SK-N-SH treated with all-trans-retinoic acid at 6 μM for 48 hours (cell line): ENCODE data around the gene RCOR1.

ENCODE experiments used
- ATAC-seq: fragments of 200-7000 bp; cut with Tn5 transposase; 3 replicates; pipeline ENCODE4 v1.9.1; 2020; ENCODE audit warnings: mild to moderate bottlenecking, moderate library complexity
- ARNTL ChIP-seq: fragments of 450-650 bp; formaldehyde crosslinking; IDR thresholded peaks from 2 replicates; pipeline ENCODE4 v1.5.0; 2020; ENCODE audit warnings: low read depth, mild to moderate bottlenecking, moderate library complexity, borderline replicate concordance
- BACH2 ChIP-seq: fragments of 250-450 bp; sonication (Bioruptor Pico); IDR thresholded peaks from 2 replicates; pipeline ENCODE4 v1.9.0; 2021; ENCODE audit warnings: mild to moderate bottlenecking, borderline replicate concordance
- CREB5 ChIP-seq: fragments of 250-450 bp; sonication (Bioruptor Pico); IDR thresholded peaks from 2 replicates; pipeline ENCODE4 v1.5.1; 2020; ENCODE audit warnings: low read depth, mild to moderate bottlenecking, moderate library complexity
- CSDC2 ChIP-seq: fragments of 250-450 bp; sonication (Bioruptor Pico); IDR thresholded peaks from 2 replicates; pipeline ENCODE4 v1.5.0; 2020; ENCODE audit warnings: mild to moderate bottlenecking, moderate library complexity
- CSRNP3 ChIP-seq: fragments of 250-450 bp; sonication (Bioruptor Pico); IDR thresholded peaks from 2 replicates; pipeline ENCODE4 v1.5.1; 2021; ENCODE audit warnings: mild to moderate bottlenecking, moderate library complexity
- ESRRG ChIP-seq: fragments of 250-450 bp; sonication (Bioruptor Pico); IDR thresholded peaks from 2 replicates; pipeline ENCODE4 v1.6.1; 2021; ENCODE audit warnings: mild to moderate bottlenecking
- GLIS3 ChIP-seq: fragments of 250-450 bp; sonication (Bioruptor Pico); IDR thresholded peaks from 2 replicates; pipeline ENCODE4 v1.5.0; 2020; ENCODE audit warnings: mild to moderate bottlenecking, moderate library complexity
- ISL1 ChIP-seq: fragments of 250-450 bp; sonication (Bioruptor Pico); IDR thresholded peaks from 2 replicates; pipeline ENCODE4 v2.1.2; 2022; ENCODE audit warnings: mild to moderate bottlenecking, moderate library complexity
- OSR1 ChIP-seq: fragments of 250-450 bp; sonication (Bioruptor Pico); IDR thresholded peaks from 2 replicates; pipeline ENCODE4 v1.8.0; 2022; ENCODE audit warnings: moderate library complexity, mild to moderate bottlenecking, inconsistent platforms
- PATZ1 ChIP-seq: fragments of 250-450 bp; sonication (Bioruptor Pico); IDR thresholded peaks from 2 replicates; pipeline ENCODE4 v1.8.0; 2020; ENCODE audit warnings: mild to moderate bottlenecking, moderate library complexity, borderline replicate concordance
- POU6F1 ChIP-seq: fragments of 250-450 bp; sonication (Bioruptor Pico); IDR thresholded peaks from 2 replicates; pipeline ENCODE4 v1.8.0; 2021; ENCODE audit warnings: low read depth, mild to moderate bottlenecking, moderate library complexity, borderline replicate concordance
- PPARA ChIP-seq: fragments of 250-450 bp; sonication (Bioruptor Pico); IDR thresholded peaks from 2 replicates; pipeline ENCODE4 v1.5.0; 2020; ENCODE audit warnings: mild to moderate bottlenecking, borderline replicate concordance
- RARB ChIP-seq: fragments of 250-450 bp; sonication (Bioruptor Pico); IDR thresholded peaks from 2 replicates; pipeline ENCODE4 v1.8.0; 2021; ENCODE audit warnings: mild to moderate bottlenecking, moderate library complexity
- TCF4 ChIP-seq: fragments of 250-450 bp; sonication (Bioruptor Pico); IDR thresholded peaks from 2 replicates; pipeline ENCODE4 v1.8.0; 2021; ENCODE audit warnings: mild to moderate bottlenecking, moderate library complexity, borderline replicate concordance
- TOX ChIP-seq: fragments of 250-450 bp; sonication (Bioruptor Pico); IDR thresholded peaks from 2 replicates; pipeline ENCODE4 v1.8.0; 2021; ENCODE audit warnings: mild to moderate bottlenecking, moderate library complexity, borderline replicate concordance
- TSHZ2 ChIP-seq: fragments of 250-450 bp; sonication (Bioruptor Pico); IDR thresholded peaks from 2 replicates; pipeline ENCODE4 v1.5.0; 2020; ENCODE audit warnings: mild to moderate bottlenecking, moderate library complexity
- ZFP3 ChIP-seq: fragments of 250-450 bp; sonication (Bioruptor Pico); IDR thresholded peaks from 2 replicates; pipeline ENCODE4 v1.5.0; 2020; ENCODE audit warnings: mild to moderate bottlenecking, moderate library complexity
- ZFP30 ChIP-seq: fragments of 450-650 bp; formaldehyde crosslinking; IDR thresholded peaks from 2 replicates; pipeline ENCODE4 v1.5.0; 2022; ENCODE audit warnings: mild to moderate bottlenecking, moderate library complexity
- ZNF565 ChIP-seq: fragments of 450-650 bp; formaldehyde crosslinking; conservative IDR thresholded peaks from 2 replicates; pipeline ENCODE4 v1.5.0; 2020; ENCODE audit warnings: low read depth, mild to moderate bottlenecking, moderate library complexity
- ZNF70 ChIP-seq: fragments of 450-650 bp; formaldehyde crosslinking; IDR thresholded peaks from 2 replicates; pipeline ENCODE4 v1.5.0; 2020; ENCODE audit warnings: mild to moderate bottlenecking, moderate library complexity

RCOR1 gene

GRCh38 chr14:102622262-102622885, 29.9 kb downstream of the RCOR1 start (continued):
- no peak for TF ChIP-seq GLIS3

DNA sequence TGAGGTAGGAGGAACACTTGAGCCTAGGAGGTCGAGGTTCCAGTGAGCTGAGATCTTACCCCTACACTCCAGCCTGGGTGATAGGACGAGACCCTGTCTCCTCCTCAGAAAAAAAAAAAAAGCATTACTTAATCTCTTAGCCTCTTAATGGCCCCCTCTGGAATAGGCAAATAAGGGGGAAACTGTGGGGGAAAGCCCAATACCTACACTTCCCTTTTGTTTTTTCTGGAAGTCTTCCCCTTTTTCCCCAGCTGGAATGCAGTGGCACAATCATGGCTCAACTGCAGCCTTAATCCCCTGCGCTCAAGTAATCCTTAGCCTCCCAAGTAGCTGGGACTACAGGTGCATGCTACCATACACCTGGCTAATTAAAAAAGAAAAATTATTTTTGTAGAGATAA, 32.2 kb downstream of the RCOR1 start:
- TF ChIP-seq BACH2 (CRISPR knock-in tag) (no peak), ZFP3 (CRISPR knock-in tag) (no peak), ZNF70 (no peak)
- ATAC-seq, result no peak

- no peak for ATAC-seq
- TF ChIP-seq RARB (no peak), ZNF565 (CRISPR knock-in tag) (no peak), BACH2 (CRISPR knock-in tag) (no peak), CSRNP3 (CRISPR knock-in tag) (no peak), ZFP3 (CRISPR knock-in tag) (no peak), OSR1 (CRISPR knock-in tag) (no peak), ARNTL (no peak), ZFP30 (CRISPR knock-in tag) (no peak), PPARA (CRISPR knock-in tag) (no peak), GLIS3 (no peak), TCF4 (CRISPR knock-in tag) (no peak), CSDC2 (CRISPR knock-in tag) (no peak), TSHZ2 (no peak), TOX (CRISPR knock-in tag) (no peak), PATZ1 (no peak), ISL1 (CRISPR knock-in tag) (no peak)
Measured at GRCh38 chr14:102625564-102626296, 33.3 kb downstream of the RCOR1 start.

GRCh38 chr14:102626530-102626929, 34.1 kb downstream of the RCOR1 start:
- no peak for ATAC-seq
- TF ChIP-seq ESRRG (no peak), ISL1 (CRISPR knock-in tag) (no peak), ZFP3 (CRISPR knock-in tag) (no peak), GLIS3 (no peak), ZFP30 (CRISPR knock-in tag) (no peak), ZNF70 (no peak), CSDC2 (CRISPR knock-in tag) (no peak), TOX (CRISPR knock-in tag) (no peak), PPARA (CRISPR knock-in tag) (no peak), OSR1 (CRISPR knock-in tag) (no peak), RARB (no peak), BACH2 (CRISPR knock-in tag) (no peak), POU6F1 (no peak), PATZ1 (no peak), ZNF565 (CRISPR knock-in tag) (no peak), CREB5 (CRISPR knock-in tag) (no peak)
- TF ChIP-seq, all 23 proteins: peak for 0
